AG10803 (cell line): ENCODE data around the gene CTSH.

ENCODE experiments used
- DNase-seq: peaks from one replicate; pipeline ENCODE4 v3.0.0; 2010; ENCODE audit warnings: low read depth
- H3K4me3 ChIP-seq: 2 replicates; pipeline ENCODE4 v1.5.1; 2011; ENCODE audit warnings: mild to moderate bottlenecking, low read length, control low read depth
- TF ChIP-seq, protein P1 (sequence below): conservative IDR thresholded peaks from 2 replicates; pipeline ENCODE4 v1.5.1; 2011; ENCODE audit warnings: mild to moderate bottlenecking, low read length, control low read depth, inconsistent platforms

Gene CTSH

DNA sequence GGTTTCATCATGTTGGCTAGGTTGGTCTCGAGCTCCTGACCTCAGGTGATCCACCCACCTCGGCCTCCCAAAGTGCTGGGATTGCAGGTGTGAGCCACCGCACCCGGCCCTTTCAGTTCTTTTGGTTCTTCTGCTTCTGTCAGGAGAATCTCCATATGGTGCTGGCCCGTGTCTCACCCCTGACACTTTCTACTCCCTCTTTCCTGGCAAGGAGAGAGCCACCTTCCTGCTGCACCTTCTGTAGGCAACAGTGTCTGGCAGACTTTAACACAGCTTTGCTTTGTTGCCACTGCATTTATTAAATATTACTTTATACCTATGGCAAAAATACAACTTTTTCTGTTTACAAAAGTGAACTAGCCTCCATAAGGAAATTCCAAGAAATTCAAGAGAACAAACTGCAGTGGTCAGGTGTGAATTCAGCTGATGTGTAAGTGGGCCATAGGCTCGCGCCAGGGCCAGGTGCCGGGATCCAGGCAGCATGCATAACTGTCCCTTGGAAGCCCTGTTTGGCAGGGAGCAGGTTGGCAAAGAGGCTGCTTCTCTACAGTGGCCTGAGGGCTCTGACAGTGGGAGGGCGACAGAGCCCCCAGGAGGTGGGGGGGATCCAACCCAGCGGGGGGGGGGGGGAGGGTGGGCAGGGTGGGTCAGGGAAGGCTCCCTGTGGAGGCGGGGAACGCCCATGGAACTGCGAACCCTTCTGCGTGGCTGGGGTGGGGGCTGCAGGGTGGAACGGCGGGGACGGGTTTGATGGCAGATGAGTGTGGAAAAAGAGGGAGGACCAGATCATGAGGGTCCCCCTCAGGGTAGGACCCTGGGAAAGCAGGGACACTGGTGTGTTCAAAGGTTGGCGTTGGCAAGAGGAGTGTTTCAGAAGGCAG is 21.1 kb downstream of the CTSH start:
- no peak for DNase-seq
- no peak overlapping the region for H3K4me3 ChIP-seq
- TF ChIP-seq, protein P1, sequence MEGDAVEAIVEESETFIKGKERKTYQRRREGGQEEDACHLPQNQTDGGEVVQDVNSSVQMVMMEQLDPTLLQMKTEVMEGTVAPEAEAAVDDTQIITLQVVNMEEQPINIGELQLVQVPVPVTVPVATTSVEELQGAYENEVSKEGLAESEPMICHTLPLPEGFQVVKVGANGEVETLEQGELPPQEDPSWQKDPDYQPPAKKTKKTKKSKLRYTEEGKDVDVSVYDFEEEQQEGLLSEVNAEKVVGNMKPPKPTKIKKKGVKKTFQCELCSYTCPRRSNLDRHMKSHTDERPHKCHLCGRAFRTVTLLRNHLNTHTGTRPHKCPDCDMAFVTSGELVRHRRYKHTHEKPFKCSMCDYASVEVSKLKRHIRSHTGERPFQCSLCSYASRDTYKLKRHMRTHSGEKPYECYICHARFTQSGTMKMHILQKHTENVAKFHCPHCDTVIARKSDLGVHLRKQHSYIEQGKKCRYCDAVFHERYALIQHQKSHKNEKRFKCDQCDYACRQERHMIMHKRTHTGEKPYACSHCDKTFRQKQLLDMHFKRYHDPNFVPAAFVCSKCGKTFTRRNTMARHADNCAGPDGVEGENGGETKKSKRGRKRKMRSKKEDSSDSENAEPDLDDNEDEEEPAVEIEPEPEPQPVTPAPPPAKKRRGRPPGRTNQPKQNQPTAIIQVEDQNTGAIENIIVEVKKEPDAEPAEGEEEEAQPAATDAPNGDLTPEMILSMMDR, result no peak

DNA sequence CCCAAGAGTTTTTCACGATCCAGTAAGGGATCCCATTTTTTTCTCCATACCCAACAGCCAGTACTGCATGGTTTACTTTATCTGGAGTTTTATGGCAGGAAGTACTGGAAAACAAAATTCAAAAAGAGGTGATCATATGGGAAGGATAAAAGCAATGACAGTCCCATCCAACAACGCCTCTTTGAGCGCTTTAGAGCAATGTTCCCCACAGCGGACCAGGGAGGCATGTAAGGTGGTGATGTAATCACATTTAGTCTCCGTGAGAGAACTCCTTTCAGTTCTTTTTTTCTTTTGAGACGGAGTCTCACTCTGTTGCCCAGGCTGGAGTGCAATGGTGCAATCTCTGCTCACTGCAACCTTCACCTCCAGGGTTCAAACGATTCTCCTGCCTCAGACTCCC is 21.8 kb downstream of the CTSH start:
- DNase-seq, result no peak
- H3K4me3 ChIP-seq, result no peak overlapping the region
- TF ChIP-seq, protein P1, result no peak

DNA sequence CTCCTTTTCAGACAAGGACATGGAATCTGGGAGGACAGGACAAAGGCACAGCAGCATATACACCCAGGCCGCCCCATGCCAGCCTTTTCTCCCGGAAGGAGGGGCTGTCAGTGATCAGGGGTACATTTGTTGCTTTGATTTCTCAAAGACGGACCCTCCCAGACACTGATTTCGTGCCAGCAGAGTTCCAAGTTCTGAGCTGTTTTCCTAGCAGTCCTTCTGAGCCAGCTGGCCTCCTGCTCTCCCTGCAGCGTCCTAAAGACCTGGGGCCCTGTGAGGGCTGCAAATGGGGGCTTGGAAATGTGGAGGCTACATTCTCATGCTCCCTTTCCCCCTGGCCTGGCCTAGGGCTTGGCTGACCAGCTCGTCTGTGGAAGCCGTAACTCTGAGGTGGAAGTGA is 22.3 kb downstream of the CTSH start:
- no peak for DNase-seq
- H3K4me3 ChIP-seq, result no peak overlapping the region
- TF ChIP-seq, protein P1, result no peak

DNA sequence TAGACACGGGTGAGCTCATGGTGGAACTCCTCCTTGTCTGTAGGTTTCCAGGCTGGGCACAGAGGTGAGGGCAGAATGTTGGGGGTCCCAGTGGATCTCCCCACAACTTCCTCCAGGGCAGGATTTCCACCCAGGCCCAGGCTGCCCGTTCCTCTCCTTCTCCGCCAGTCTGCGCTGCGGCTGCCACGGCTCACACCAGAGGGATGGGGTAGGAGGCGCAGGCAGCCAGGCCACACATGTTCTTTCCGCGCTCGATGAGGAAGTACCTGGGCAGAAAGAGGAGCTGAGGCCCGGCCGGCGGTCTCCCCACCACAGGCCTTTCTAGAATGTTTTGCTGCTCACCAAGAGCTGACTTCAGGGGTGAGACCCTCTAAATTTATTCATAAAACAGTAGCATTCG is 22.9 kb downstream of the CTSH start:
- TF ChIP-seq, protein P1, result no peak
- DNase-seq, result no peak
- H3K4me3 ChIP-seq, result no peak overlapping the region

DNA sequence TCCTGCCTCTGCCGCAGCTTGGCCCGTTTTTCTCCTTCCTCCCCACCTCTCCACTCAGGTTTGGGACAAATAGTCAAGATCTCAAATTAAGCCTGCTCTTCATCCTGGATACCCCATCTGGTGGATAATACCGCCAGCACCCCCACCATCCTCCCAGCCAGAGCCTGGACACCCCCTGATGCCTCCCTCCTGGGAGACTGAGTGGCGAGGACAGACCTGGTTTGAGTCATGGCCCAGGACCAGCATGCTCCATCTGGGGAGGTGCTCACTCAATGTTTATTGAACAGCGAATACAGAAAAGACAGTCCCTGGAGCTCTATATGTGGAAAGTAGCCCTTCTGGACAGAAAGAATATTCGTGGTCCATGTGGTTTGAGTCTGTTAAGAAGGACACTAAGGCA is 23.3 kb downstream of the CTSH start:
- TF ChIP-seq, protein P1, result no peak
- no peak for DNase-seq
- no peak overlapping the region for H3K4me3 ChIP-seq

DNA sequence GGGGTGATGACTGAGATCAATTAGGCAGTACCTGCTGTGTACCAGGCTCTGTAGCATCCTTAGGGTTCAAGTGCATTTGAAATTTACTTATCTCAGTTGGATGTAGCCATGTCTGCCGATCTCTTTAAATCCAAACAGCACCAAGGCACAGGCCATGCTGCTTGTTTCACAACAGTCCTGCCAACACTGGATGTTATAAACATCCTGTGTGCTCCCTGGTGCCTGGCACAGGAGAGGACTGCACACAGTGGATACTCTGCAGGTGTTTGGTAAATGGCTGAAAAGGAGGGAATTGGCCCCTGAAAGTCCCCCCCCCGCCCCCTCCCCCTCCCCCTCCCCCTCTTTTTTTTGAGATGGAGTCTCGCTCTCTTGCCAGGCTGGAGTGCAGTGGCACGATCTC is 27.0 kb downstream of the CTSH start:
- H3K4me3 ChIP-seq, result no peak overlapping the region
- TF ChIP-seq, protein P1, result no peak
- DNase-seq, result no peak

DNA sequence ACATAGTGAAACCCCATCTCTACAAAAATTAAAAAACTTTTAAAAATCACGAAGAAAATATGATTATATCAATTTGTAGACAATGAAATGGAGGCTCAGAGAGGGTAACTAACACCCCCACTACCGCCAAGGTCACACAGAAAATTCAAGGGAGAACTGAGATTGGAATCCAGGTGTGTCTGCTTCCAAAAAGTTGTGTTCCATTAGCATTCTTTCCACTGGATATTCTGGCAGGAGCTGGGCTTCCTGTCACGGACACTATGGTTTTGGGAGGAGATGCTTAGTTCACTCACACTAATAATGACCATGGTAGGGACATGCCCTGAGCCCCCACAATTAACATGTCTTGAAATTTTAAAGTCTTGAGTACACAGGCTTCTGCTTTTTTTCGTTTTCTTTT is 28.8 kb downstream of the CTSH start:
- TF ChIP-seq, protein P1, result no peak
- H3K4me3 ChIP-seq, result no peak overlapping the region

More for the DNA sequence above, 28.8 kb downstream of the CTSH start:
- DNase-seq, result no peak
